H1 (cell line): ENCODE data around the gene CCDC24.

Experiments
- CHD7 ChIP-seq: fragments of 300-600 bp; sonication (generic); IDR thresholded peaks from 2 replicates; pipeline ENCODE4 v1.7.1; 2012; ENCODE audit warnings: low read length, moderate library complexity, mild to moderate bottlenecking, inconsistent platforms; ENCODE audit not compliant: insufficient replicate concordance
- MAX ChIP-seq: IDR thresholded peaks from 2 replicates; pipeline ENCODE4 v1.6.1; 2012; ENCODE audit warnings: inconsistent platforms
- POLR2A ChIP-seq, 2 experiments: IDR thresholded peaks; 1 replicate in 1 of 2; 2 replicates in 1 of 2; pipeline ENCODE4 v1.6.1; 2011; ENCODE audit warnings: low read depth in 2 of 2, low read length in 2 of 2, mild to moderate bottlenecking in 2 of 2; ENCODE audit errors: control extremely low read depth in 1 of 2
- RFX5 ChIP-seq: IDR thresholded peaks from 2 replicates; pipeline ENCODE4 v1.6.1; 2011; ENCODE audit warnings: low read depth, low read length, improper control_type of control experiment, borderline replicate concordance
- SP1 ChIP-seq: IDR thresholded peaks from 2 replicates; pipeline ENCODE4 v1.6.1; 2011; ENCODE audit warnings: low read depth, low read length

GRCh38 chr1:43987159-43987902 lies 4.1 kb upstream of the CCDC24 start:
- no peak for TF ChIP-seq RFX5
- no peak for TF ChIP-seq CHD7
- no peak for TF ChIP-seq MAX
- TF ChIP-seq POLR2A (IDR thresholded peaks at IDR 0.05; ENCODE audit: control extremely low read depth in 1 of 2, low read depth in 2 of 2, low read length in 2 of 2): no peak
- TF ChIP-seq SP1: no peak
